ENCODE data around the gene SLC50A1.

Gene SLC50A1

DNA sequence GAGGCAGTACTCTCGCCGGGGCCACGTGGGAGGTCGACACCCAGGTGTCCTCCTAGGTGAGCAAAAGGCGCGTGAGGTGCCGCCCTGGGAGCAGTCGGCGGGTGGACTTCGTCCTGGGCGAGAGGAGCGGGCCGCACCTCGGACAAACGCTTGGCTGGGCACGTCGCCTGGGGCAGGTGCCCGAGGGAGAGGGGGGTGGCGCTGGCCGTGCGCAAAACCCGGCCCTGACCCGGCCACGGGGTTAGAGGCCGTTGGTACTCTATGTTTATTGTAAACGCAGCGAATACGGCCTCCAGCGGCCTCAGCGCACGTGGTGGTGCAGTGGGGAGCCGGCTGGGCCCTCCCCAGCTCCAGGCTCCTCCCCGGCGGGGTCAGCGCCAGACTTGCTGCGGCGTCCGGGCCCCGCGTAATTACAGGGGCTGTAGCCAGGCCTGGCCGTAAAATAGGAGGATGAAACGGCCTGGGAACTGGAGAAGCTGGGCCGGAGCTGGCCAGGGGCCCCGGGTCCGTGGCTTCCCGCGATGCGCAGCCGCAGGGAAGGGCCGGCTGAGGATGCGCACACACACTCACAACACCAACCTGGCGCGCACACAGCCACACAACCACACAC is 9.6 kb upstream of the SLC50A1 start:
- H3K36me3 ChIP-seq (ENCODE audit: control insufficient read depth in 2 of 2, insufficient read depth in 1 of 2, low read length in 2 of 2) = peaks cover 0 to 4% of the 10 kb centered on the region in 2 experiments; a peak in 1 of 3 replicates
- CTCF ChIA-PET = interaction anchor here (0.5 to 2.6 kb wide), 7 partner anchors 31 to 579 kb away, joined by 3 to 17 read pairs (median 5); no protein-coding TSS in a partner anchor
- peak overlapping the region; percentile 62 for H3K4me3 ChIP-seq (ENCODE audit: low read depth, low read length)
- H3K27ac ChIP-seq (ENCODE audit: extremely low read depth, low read depth, low read length) = peak overlapping the region; percentile 73; the same call in 1 of the 2 replicates
- peaks cover 21% of the 10 kb centered on the region for H3K4me1 ChIP-seq (ENCODE audit: control insufficient read depth, insufficient read depth, low read length)
- POLR2A ChIA-PET = interaction anchor here (0.7 to 2.9 kb wide), 6 partner anchors 9 to 47 kb away, joined by 3 to 9 read pairs (median 6); partner anchors contain the start of genes KRTCAP2 and SLC50A1
- no peaks in the 10 kb centered on the region for H3K9me3 ChIP-seq (ENCODE audit: control insufficient read depth, insufficient read depth, low read depth, low read length)
- TF ChIP-seq TRIM28 (IDR thresholded peaks at IDR 0.05; ENCODE audit: borderline replicate concordance, low read length) (0 out of 2 replicates have a peak, but pooled peaks have one; percentile 16), ZNF692 (tag by site-specific recombination; IDR thresholded peaks at IDR 0.05) (peak; percentile 19; the same call in 1 of the 2 replicates), ZXDB (tag by site-specific recombination; IDR thresholded peaks at IDR 0.05) (peak; percentile 53; the same call in 1 of the 2 replicates), ZNF596 (tag by site-specific recombination; IDR thresholded peaks at IDR 0.05) (0 out of 2 replicates have a peak, but pooled peaks have one; percentile 48), ZNF2 (tag by site-specific recombination; IDR thresholded peaks at IDR 0.05) (no peak), HIC1 (tag by site-specific recombination; IDR thresholded peaks at IDR 0.05) (0 out of 2 replicates have a peak, but pooled peaks have one; percentile 24), ZFP69B (tag by site-specific recombination; IDR thresholded peaks at IDR 0.05) (peak; percentile 74), ZNF600 (tag by site-specific recombination; IDR thresholded peaks at IDR 0.05) (peak; percentile 88; the same call in 1 of the 2 replicates), ZBTB20 (tag by site-specific recombination; IDR thresholded peaks at IDR 0.05) (peak; percentile 94), MZF1 (tag by site-specific recombination; IDR thresholded peaks at IDR 0.05; ENCODE audit: borderline replicate concordance) (no peak), ZNF184 (tag by site-specific recombination; IDR thresholded peaks at IDR 0.05) (0 out of 2 replicates have a peak, but pooled peaks have one; percentile 51), ZBTB8A (tag by site-specific recombination; IDR thresholded peaks at IDR 0.05) (no peak), SP7 (tag by site-specific recombination; IDR thresholded peaks at IDR 0.05) (peak; percentile 96), ZNF394 (tag by site-specific recombination; IDR thresholded peaks at IDR 0.05; ENCODE audit: borderline replicate concordance) (peak; percentile 91), ZNF140 (tag by site-specific recombination; IDR thresholded peaks at IDR 0.05) (no peak), ZNF366 (tag by site-specific recombination; conservative IDR thresholded peaks at IDR 0.05) (peak; percentile 54), GLIS1 (tag by site-specific recombination; IDR thresholded peaks at IDR 0.05) (peak; percentile 93), SETDB1 (IDR thresholded peaks at IDR 0.05; ENCODE audit: insufficient read length, low read length) (peak; percentile 21), ZNF501 (tag by site-specific recombination; IDR thresholded peaks at IDR 0.05) (peak; percentile 91), ZBTB17 (tag by site-specific recombination; IDR thresholded peaks at IDR 0.05) (no peak), SP3 (tag by site-specific recombination; IDR thresholded peaks at IDR 0.05) (peak; percentile 24; the same call in 1 of the 2 replicates), ZNF335 (tag by site-specific recombination; conservative IDR thresholded peaks at IDR 0.05) (no peak), ZSCAN30 (tag by site-specific recombination; IDR thresholded peaks at IDR 0.05) (peak; percentile 65), GLIS2 (tag by site-specific recombination; IDR thresholded peaks at IDR 0.05) (peak; percentile 59; the same call in 1 of the 2 replicates), ZSCAN16 (tag by site-specific recombination; IDR thresholded peaks at IDR 0.05) (0 out of 2 replicates have a peak, but pooled peaks have one; percentile 7), ZBTB1 (tag by site-specific recombination; IDR thresholded peaks at IDR 0.05) (no peak), ZNF561 (tag by site-specific recombination; IDR thresholded peaks at IDR 0.05; ENCODE audit: borderline replicate concordance) (peak; percentile 20; the same call in 1 of the 2 replicates), ZNF76 (tag by site-specific recombination; IDR thresholded peaks at IDR 0.05; ENCODE audit: borderline replicate concordance, low read depth) (0 out of 2 replicates have a peak, but pooled peaks have one; percentile 25), ZNF174 (tag by site-specific recombination; IDR thresholded peaks at IDR 0.05) (no peak)
- TF ChIP-seq, protein P1, sequence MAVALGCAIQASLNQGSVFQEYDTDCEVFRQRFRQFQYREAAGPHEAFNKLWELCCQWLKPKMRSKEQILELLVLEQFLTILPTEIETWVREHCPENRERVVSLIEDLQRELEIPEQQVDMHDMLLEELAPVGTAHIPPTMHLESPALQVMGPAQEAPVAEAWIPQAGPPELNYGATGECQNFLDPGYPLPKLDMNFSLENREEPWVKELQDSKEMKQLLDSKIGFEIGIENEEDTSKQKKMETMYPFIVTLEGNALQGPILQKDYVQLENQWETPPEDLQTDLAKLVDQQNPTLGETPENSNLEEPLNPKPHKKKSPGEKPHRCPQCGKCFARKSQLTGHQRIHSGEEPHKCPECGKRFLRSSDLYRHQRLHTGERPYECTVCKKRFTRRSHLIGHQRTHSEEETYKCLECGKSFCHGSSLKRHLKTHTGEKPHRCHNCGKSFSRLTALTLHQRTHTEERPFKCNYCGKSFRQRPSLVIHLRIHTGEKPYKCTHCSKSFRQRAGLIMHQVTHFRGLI (tag by site-specific recombination; IDR thresholded peaks at IDR 0.05) = peak; percentile 25; the same call in 1 of the 2 replicates
- TF ChIP-seq, protein P2, sequence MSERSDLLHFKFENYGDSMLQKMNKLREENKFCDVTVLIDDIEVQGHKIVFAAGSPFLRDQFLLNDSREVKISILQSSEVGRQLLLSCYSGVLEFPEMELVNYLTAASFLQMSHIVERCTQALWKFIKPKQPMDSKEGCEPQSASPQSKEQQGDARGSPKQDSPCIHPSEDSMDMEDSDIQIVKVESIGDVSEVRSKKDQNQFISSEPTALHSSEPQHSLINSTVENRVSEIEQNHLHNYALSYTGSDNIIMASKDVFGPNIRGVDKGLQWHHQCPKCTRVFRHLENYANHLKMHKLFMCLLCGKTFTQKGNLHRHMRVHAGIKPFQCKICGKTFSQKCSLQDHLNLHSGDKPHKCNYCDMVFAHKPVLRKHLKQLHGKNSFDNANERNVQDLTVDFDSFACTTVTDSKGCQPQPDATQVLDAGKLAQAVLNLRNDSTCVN (tag by site-specific recombination; optimal IDR thresholded peaks at IDR 0.05) = peak; percentile 60

Data from HEK293 (cell line).